Calu3 (cell line): ENCODE data around the gene CCNB1IP1. TPM values are rescaled to one million over a fixed set of nuclear protein-coding genes. Genes with fewer than 3 reads are reported as not detected.

Experiments
- BruUV-seq: library from RNA; stranded (reverse); fragments of 400-500 nt; replicated peaks from 2 replicates; lab custom pipeline; 2021; lab: Mats Ljungman, UMichigan
- CTCF ChIA-PET: fragments of 300-600 bp; sonication (Branson Sonifier 250); formaldehyde crosslinking; loops from one replicate; lab custom pipeline; 2022; ENCODE audit warnings: antibody characterized with exemption; lab: Charles Lee
- DNase-seq: peaks from one replicate; pipeline ENCODE4 v3.0.0; 2022
- H3K27ac Mint-ChIP-seq: one replicate; pipeline ENCODE4 v1.8.0; 2022; ENCODE audit warnings: mixed read lengths; ENCODE audit not compliant: unreplicated experiment
- H3K27me3 Mint-ChIP-seq: one replicate; pipeline ENCODE4 v1.8.0; 2022; ENCODE audit warnings: mixed read lengths; ENCODE audit not compliant: unreplicated experiment
- H3K36me3 Mint-ChIP-seq: one replicate; pipeline ENCODE4 v1.8.0; 2022; ENCODE audit warnings: mild to moderate bottlenecking, moderate library complexity, mixed read lengths; ENCODE audit not compliant: insufficient read depth, unreplicated experiment
- H3K4me1 Mint-ChIP-seq: one replicate; pipeline ENCODE4 v1.8.0; 2022; ENCODE audit warnings: mild to moderate bottlenecking, low read depth, mixed read lengths; ENCODE audit not compliant: unreplicated experiment
- H3K4me3 Mint-ChIP-seq: one replicate; pipeline ENCODE4 v1.8.0; 2022; ENCODE audit warnings: mild to moderate bottlenecking, low read depth, moderate library complexity, mixed read lengths; ENCODE audit not compliant: unreplicated experiment
- H3K9me3 Mint-ChIP-seq: one replicate; pipeline ENCODE4 v1.8.0; 2022; ENCODE audit warnings: low read depth, mixed read lengths; ENCODE audit not compliant: unreplicated experiment
- intact Hi-C: fragments of 100-400 bp; cut with micrococcal nuclease; formaldehyde crosslinking; loops from one replicate; pipeline ENCODE4 v1.10.0; 2022; ENCODE audit not compliant: unreplicated experiment
- total RNA-seq: library from RNA; stranded (reverse); gene quantifications from 2 replicates; pipeline ENCODE4 v1.2.3, GENCODE V29; 2022
- TF ChIP-seq, protein P1 (sequence below): fragments of 200-600 bp; IDR thresholded peaks from one replicate; pipeline ENCODE4 v1.8.0; 2022; ENCODE audit warnings: antibody characterized with exemption; ENCODE audit not compliant: unreplicated experiment

CCNB1IP1 gene
- total RNA-seq, 1 experiment from 2014 or later: 39.0 TPM

DNA sequence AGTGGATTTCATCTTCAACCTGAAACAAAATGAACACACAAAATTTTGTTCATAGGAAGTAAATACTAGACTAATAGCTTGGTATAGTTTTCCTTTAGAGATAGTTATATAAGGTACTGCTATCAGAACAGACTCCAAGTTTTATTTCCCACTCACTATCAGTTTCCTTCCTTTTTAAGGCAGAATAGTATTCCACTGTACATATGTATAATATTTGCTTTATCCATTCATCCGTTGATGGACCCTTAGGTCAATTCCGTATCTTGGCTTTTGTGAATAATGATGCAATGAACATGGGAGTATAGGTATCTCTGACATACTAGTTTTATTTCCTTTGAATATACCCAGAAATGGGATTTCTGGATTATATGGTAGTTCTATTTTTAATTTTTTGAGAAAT, 3.7 kb downstream of the CCNB1IP1 start:
- peaks cover 48% of the 10 kb centered on the region for H3K36me3 Mint-ChIP-seq
- CTCF ChIA-PET: interaction anchor here (0.6 kb wide), 1 partner anchor 24 kb away, joined by 3 read pairs; no protein-coding TSS in a partner anchor
- BruUV-seq: no TSS peak
- no peak overlapping the region for H3K27ac Mint-ChIP-seq
- H3K27me3 Mint-ChIP-seq: no peaks in the 10 kb centered on the region
- H3K4me1 Mint-ChIP-seq: peaks cover 13% of the 10 kb centered on the region
- H3K4me3 Mint-ChIP-seq: no peak overlapping the region
- no peaks in the 10 kb centered on the region for H3K9me3 Mint-ChIP-seq
- TF ChIP-seq, protein P1, sequence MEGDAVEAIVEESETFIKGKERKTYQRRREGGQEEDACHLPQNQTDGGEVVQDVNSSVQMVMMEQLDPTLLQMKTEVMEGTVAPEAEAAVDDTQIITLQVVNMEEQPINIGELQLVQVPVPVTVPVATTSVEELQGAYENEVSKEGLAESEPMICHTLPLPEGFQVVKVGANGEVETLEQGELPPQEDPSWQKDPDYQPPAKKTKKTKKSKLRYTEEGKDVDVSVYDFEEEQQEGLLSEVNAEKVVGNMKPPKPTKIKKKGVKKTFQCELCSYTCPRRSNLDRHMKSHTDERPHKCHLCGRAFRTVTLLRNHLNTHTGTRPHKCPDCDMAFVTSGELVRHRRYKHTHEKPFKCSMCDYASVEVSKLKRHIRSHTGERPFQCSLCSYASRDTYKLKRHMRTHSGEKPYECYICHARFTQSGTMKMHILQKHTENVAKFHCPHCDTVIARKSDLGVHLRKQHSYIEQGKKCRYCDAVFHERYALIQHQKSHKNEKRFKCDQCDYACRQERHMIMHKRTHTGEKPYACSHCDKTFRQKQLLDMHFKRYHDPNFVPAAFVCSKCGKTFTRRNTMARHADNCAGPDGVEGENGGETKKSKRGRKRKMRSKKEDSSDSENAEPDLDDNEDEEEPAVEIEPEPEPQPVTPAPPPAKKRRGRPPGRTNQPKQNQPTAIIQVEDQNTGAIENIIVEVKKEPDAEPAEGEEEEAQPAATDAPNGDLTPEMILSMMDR: no peak
- DNase-seq: no peak
- intact Hi-C loops: no loop called here

DNA sequence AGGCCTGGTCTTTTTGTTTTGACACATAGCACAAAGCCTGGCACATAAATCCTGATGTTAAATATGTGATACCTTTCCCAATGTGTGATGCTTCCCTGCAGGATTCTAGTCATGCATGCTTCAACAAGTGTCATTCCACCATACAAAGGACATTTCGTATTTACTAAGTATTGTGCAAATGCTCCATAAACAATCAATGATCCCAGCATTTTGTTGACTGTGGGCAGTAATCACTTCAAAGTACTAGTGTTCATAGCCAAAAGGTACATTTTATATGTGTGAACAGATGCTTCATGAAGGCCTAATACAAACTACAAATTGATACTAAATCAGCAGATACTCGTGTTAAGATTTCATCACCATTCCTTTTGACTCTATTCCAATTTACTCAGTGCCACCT, 4.4 kb downstream of the CCNB1IP1 start:
- CTCF ChIA-PET: interaction anchor here (0.6 to 1.7 kb wide), 3 partner anchors 14 to 264 kb away, joined by 3 to 12 read pairs (median 4); partner anchors contain the start of gene PARP2
- H3K4me1 Mint-ChIP-seq: peaks cover 13% of the 10 kb centered on the region
- intact Hi-C loops: no loop called here
- H3K4me3 Mint-ChIP-seq: no peak overlapping the region
- H3K36me3 Mint-ChIP-seq: peaks cover 54% of the 10 kb centered on the region
- BruUV-seq: no TSS peak
- TF ChIP-seq, protein P1: no peak
- H3K27ac Mint-ChIP-seq: no peak overlapping the region
- DNase-seq: no peak
- H3K27me3 Mint-ChIP-seq: no peaks in the 10 kb centered on the region
- H3K9me3 Mint-ChIP-seq: no peaks in the 10 kb centered on the region

DNA sequence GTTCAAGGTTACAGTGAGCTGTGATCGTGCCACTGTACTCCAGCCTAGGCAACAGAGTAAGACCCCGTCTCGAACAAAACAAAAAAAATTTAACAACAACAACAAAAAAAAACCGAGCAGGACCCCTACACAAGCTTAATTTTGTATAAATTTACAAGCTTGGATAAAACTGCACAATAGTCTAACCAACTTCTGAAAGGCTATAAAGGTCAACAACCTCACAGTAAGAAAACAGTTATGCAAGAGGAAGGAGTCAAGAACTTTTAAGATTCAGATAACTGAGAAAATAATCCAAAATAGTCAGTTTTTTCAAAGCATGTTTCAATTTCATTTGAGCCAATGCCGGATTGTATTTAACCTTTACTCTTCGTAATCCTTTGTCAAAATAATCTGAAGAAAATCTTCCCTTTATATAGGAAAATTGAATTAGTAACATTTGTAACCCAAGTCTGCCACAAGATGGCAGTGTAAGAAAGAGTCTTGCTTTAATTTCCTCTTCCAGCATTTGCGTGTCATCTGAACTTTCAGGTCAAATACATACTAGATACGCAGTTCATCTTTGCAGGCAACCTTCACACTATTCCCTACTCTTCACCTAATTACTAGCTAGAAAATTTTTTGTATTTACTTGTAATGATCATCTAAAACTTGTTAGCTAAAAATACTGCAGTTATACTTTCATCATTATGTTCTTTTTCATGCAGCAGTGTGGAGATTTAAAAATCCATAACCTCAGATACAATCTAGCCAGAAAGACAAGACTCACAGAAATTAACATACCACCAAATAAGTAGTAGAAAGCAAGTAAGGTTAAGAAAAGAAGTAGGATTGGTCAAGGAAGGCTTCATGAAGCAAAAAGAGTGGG, 5.8 kb downstream of the CCNB1IP1 start:
- Mint-ChIP-seq H3K36me3 (peaks cover 54% of the 10 kb centered on the region), H3K4me3 (no peak overlapping the region), H3K9me3 (no peaks in the 10 kb centered on the region), H3K27me3 (no peaks in the 10 kb centered on the region), H3K27ac (no peak overlapping the region), H3K4me1 (peaks cover 13% of the 10 kb centered on the region)
- intact Hi-C loops: loop anchor here (1.0 kb wide), 1 partner anchor 282 kb away; no protein-coding TSS in a partner anchor
- CTCF ChIA-PET: interaction anchor here (0.8 to 1.7 kb wide), 3 partner anchors 15 to 280 kb away, joined by 4 to 13 read pairs (median 12); partner anchors contain the start of gene PARP2
- TF ChIP-seq, protein P1: peak; percentile 46
- BruUV-seq: no TSS peak
- DNase-seq: peak; percentile 36

DNA sequence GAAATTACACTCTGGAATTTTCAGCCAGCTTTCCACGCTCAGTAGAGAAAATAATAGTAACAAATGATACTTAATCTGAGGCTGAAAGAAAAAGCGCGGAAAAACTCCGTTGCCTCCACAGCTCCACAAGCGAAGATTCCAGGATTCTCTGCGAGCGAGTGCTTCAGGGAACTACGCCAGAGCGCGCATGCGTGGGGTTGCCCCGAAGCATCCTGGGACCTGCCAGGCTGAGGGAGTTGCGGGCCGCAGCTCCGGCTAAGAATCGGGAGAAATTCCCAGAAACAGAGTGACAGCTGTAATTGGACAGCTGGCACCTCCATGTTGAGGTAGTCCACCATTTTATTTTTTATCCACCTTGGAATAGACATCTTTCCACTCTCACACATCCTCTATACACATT, 15.4 kb downstream of the CCNB1IP1 start:
- no peaks in the 10 kb centered on the region for H3K27me3 Mint-ChIP-seq
- no peaks in the 10 kb centered on the region for H3K9me3 Mint-ChIP-seq
- DNase-seq: no peak
- intact Hi-C loops: no loop called here
- CTCF ChIA-PET: no interaction called here
- no peak overlapping the region for H3K4me3 Mint-ChIP-seq
- peaks cover 41% of the 10 kb centered on the region for H3K36me3 Mint-ChIP-seq
- no peaks in the 10 kb centered on the region for H3K4me1 Mint-ChIP-seq
- TF ChIP-seq, protein P1: no peak
- BruUV-seq: no TSS peak
- no peak overlapping the region for H3K27ac Mint-ChIP-seq
